ENCODE data around the gene WDR93. TPM values are rescaled to one million over a fixed set of nuclear protein-coding genes. Genes with fewer than 3 reads are reported as not detected.

WDR93 gene
- total RNA-seq, 1 donor from 2014 or later, result not detected

DNA sequence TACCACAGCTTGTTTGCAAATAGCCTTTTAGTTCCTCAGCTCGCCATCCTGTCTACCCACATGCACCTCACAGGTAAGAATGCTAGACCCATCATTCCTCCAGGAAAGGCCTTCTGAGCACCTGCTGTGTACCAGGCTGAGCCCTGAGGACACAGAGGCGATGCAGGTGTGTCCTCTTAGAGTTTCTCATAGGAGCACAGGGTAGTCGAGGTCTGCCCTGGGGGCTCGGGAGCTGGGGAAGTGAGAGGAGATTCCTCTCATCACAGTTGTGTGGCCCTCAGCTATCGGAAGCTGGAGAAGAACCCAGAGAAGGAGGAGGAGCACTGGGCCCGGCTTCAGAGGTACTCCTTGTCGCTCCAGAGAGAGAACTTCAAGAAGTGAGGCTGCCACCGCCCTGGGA, 52.4 kb downstream of the WDR93 start:
- FAIRE-seq, result peak; percentile 36
- H3K27me3 ChIP-seq (ENCODE audit: control insufficient read depth, insufficient read depth, low read length), result no peaks in the 10 kb centered on the region
- H3K36me3 ChIP-seq (ENCODE audit: control insufficient read depth, insufficient read depth, low read length), result no peaks in the 10 kb centered on the region
- TF ChIP-seq, protein P1, sequence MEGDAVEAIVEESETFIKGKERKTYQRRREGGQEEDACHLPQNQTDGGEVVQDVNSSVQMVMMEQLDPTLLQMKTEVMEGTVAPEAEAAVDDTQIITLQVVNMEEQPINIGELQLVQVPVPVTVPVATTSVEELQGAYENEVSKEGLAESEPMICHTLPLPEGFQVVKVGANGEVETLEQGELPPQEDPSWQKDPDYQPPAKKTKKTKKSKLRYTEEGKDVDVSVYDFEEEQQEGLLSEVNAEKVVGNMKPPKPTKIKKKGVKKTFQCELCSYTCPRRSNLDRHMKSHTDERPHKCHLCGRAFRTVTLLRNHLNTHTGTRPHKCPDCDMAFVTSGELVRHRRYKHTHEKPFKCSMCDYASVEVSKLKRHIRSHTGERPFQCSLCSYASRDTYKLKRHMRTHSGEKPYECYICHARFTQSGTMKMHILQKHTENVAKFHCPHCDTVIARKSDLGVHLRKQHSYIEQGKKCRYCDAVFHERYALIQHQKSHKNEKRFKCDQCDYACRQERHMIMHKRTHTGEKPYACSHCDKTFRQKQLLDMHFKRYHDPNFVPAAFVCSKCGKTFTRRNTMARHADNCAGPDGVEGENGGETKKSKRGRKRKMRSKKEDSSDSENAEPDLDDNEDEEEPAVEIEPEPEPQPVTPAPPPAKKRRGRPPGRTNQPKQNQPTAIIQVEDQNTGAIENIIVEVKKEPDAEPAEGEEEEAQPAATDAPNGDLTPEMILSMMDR (IDR thresholded peaks at IDR 0.05; ENCODE audit: insufficient read depth, low read length, severe bottlenecking), result no peak
- no peak for DNase-seq (ENCODE audit: low read depth)
- no peak overlapping the region for H3K4me3 ChIP-seq (ENCODE audit: low read depth, low read length)

DNA sequence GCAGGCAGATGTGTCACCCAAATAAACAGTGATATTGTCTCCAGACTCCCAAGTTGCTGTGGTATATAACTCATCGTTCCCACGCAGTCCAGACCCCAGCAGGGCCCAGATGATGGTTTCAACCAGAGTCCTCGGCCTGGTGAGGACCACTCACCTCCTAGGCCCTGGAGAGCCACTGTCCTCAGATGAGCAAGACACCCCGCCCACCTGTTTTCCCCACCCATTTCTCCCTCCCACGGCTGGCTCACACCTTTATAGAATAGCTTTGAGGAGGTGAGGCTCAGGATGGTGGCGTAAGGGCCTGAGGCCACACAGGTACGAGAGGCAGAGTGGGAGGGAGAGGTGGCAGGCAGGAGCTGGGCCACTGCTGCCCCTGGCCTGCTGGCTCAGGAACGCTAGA, 53.0 kb downstream of the WDR93 start:
- FAIRE-seq (no peak), DNase-seq (ENCODE audit: low read depth) (peak; percentile 12)
- Histone ChIP-seq H3K4me3 (ENCODE audit: low read depth, low read length) (no peak overlapping the region), H3K36me3 (ENCODE audit: control insufficient read depth, insufficient read depth, low read length) (no peaks in the 10 kb centered on the region), H3K27me3 (ENCODE audit: control insufficient read depth, insufficient read depth, low read length) (no peaks in the 10 kb centered on the region)
- TF ChIP-seq, protein P1 (IDR thresholded peaks at IDR 0.05; ENCODE audit: insufficient read depth, low read length, severe bottlenecking), result no peak

DNA sequence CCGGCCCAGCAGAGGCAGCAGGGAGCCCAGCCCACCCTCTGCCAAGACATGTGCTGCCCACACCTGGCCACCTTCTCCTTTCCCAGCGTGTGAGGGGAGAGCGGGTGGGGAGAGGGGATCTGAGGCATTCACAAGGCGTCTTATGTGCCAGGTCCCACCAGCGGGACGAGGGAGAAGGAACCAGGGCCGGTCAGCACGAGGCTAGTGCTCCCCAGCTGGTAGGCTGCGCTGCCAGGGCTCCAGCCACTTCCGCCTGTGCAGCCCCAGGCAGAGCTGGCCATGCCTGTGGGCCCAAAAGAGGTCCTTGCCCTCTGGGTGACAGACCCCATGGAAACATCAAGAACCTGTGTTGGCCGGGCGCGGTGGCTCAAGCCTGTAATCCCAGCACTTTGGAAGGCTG, 54.5 kb downstream of the WDR93 start:
- Histone ChIP-seq H3K36me3 (ENCODE audit: control insufficient read depth, insufficient read depth, low read length) (no peaks in the 10 kb centered on the region), H3K27me3 (ENCODE audit: control insufficient read depth, insufficient read depth, low read length) (peaks cover 9% of the 10 kb centered on the region), H3K4me3 (ENCODE audit: low read depth, low read length) (no peak overlapping the region)
- no peak for FAIRE-seq
- TF ChIP-seq, protein P1 (IDR thresholded peaks at IDR 0.05; ENCODE audit: insufficient read depth, low read length, severe bottlenecking), result no peak
- DNase-seq (ENCODE audit: low read depth), result no peak

DNA sequence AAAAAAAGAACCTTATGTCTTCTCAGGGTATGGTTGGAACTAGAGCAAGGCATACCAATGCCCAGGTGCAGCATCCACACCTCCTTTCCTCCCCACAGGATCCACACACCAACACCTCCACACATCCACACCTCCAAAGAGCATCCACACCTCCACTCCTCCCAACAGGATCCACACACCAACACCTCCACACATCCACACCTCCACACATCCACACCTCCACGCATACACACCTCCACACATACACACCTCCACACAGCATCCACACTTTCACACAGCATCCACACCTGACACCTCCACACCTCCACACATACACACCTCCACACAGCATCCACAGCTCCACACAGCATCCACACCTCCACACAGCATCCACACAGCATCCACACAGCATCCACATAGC, 55.2 kb downstream of the WDR93 start:
- Histone ChIP-seq H3K27me3 (ENCODE audit: control insufficient read depth, insufficient read depth, low read length) (peaks cover 10% of the 10 kb centered on the region), H3K36me3 (ENCODE audit: control insufficient read depth, insufficient read depth, low read length) (no peaks in the 10 kb centered on the region), H3K4me3 (ENCODE audit: low read depth, low read length) (no peak overlapping the region)
- DNase-seq (ENCODE audit: low read depth) (no peak), FAIRE-seq (peak; percentile 93)
- TF ChIP-seq, protein P1 (IDR thresholded peaks at IDR 0.05; ENCODE audit: insufficient read depth, low read length, severe bottlenecking), result no peak

DNA sequence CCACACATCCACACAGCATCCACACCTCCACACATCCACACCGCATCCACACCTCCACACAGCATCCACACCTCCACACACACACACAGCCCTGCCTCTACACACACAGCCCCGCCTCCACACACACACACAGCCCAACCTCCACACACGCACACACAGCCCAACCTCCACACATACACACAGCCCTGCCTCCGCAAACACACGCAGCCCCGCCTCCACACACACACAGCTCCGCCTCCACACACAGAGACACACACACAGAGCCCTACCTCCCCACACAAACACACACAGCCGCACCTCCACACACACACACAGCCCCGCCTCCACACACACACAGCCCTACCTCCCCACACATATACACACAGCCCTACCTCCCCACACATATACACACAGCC, 55.8 kb downstream of the WDR93 start:
- H3K36me3 ChIP-seq (ENCODE audit: control insufficient read depth, insufficient read depth, low read length), result no peaks in the 10 kb centered on the region
- no peak for DNase-seq (ENCODE audit: low read depth)
- TF ChIP-seq, protein P1 (IDR thresholded peaks at IDR 0.05; ENCODE audit: insufficient read depth, low read length, severe bottlenecking), result no peak
- no peak for FAIRE-seq
- H3K27me3 ChIP-seq (ENCODE audit: control insufficient read depth, insufficient read depth, low read length), result peaks cover 10% of the 10 kb centered on the region
- H3K4me3 ChIP-seq (ENCODE audit: low read depth, low read length), result no peak overlapping the region

All from bronchial epithelial cell (primary cell).